HG02870 (cell line): ENCODE data around the gene IFT57.
"Not testable (repeated sequence)": the region's sequence is repeated elsewhere in the genome, so short reads cannot be mapped to it uniquely, and the experiment has no call there.

Experiments used
- ATAC-seq: cut with Tn5 transposase; IDR thresholded peaks from one replicate; pipeline ENCODE4 v1.9.1; 2021; ENCODE audit warnings: mild to moderate bottlenecking, moderate library complexity; ENCODE audit not compliant: unreplicated experiment

Gene IFT57

GRCh38 chr3:108221911-108222852 is at the start of gene IFT57:
Gene IFT57 (minus strand): TSS chr3:108222424. CDS start chr3:108222322, 102 bp downstream.
- peak; percentile 89 for ATAC-seq

- ATAC-seq: no peak
Observed at GRCh38 chr3:108271626-108272025, 49.4 kb upstream of the IFT57 start.

- ATAC-seq: not testable (repeated sequence)
Observed at GRCh38 chr3:108268235-108268634, 46.0 kb upstream of the IFT57 start.

GRCh38 chr3:108264534-108265298 is 42.5 kb upstream of the IFT57 start:
- peak; percentile 77 for ATAC-seq

GRCh38 chr3:108255131-108255530 is 32.9 kb upstream of the IFT57 start:
- no peak for ATAC-seq

- ATAC-seq: no peak
Observed at GRCh38 chr3:108251844-108252243, 29.6 kb upstream of the IFT57 start.

GRCh38 chr3:108251265-108251664 is 29.0 kb upstream of the IFT57 start:
- ATAC-seq: no peak

GRCh38 chr3:108250626-108251025 is 28.4 kb upstream of the IFT57 start:
- no peak for ATAC-seq

- ATAC-seq: no peak
Observed at GRCh38 chr3:108243243-108243642, 21.0 kb upstream of the IFT57 start.

GRCh38 chr3:108242776-108243175 is 20.6 kb upstream of the IFT57 start:
- no peak for ATAC-seq

GRCh38 chr3:108241721-108242120 is 19.5 kb upstream of the IFT57 start:
- no peak for ATAC-seq

GRCh38 chr3:108241146-108241545 is 18.9 kb upstream of the IFT57 start:
- no peak for ATAC-seq

GRCh38 chr3:108239082-108239481 is 16.9 kb upstream of the IFT57 start:
- no peak for ATAC-seq

- no peak for ATAC-seq
Observed at GRCh38 chr3:108235290-108235689, 13.1 kb upstream of the IFT57 start.

- no peak for ATAC-seq
Observed at GRCh38 chr3:108234387-108234957, 12.2 kb upstream of the IFT57 start.

- no peak for ATAC-seq
Observed at GRCh38 chr3:108228286-108228685, 6.1 kb upstream of the IFT57 start.

- ATAC-seq: no peak
Observed at GRCh38 chr3:108227131-108227530, 4.9 kb upstream of the IFT57 start.

GRCh38 chr3:108225221-108225620 is 3.0 kb upstream of the IFT57 start:
- ATAC-seq: no peak

GRCh38 chr3:108223928-108224327 is 1.7 kb upstream of the IFT57 start:
- ATAC-seq: no peak

- no peak for ATAC-seq
Observed at GRCh38 chr3:108222853-108223565, 785 bp upstream of the IFT57 start.

- ATAC-seq: no peak
Observed at GRCh38 chr3:108221393-108221792, 831 bp downstream of the IFT57 start.
